Gastroesophageal sphincter (tissue), 4 donors: Measurements from ENCODE around the gene MET. TPM values are rescaled to one million over a fixed set of nuclear protein-coding genes. Genes with fewer than 3 reads are reported as not detected.

Experiments
- ATAC-seq: fragments of 150-250 bp; one replicate; pipeline ENCODE4 v1.9.1; 2016; ENCODE audit warnings: mild to moderate bottlenecking, moderate library complexity
- H3K27ac ChIP-seq, 4 donors: fragments of 200-600 bp; sonication (generic) in 3 of 4; 1 replicate in 3 of 4; 2 replicates in 1 of 4; pipeline ENCODE4 v1.5.1; 2016 to 2019
- H3K27me3 ChIP-seq: fragments of 200-600 bp; sonication (generic); one replicate; pipeline ENCODE4 v1.5.1; 2019
- H3K36me3 ChIP-seq, 2 donors: fragments of 200-600 bp; sonication (generic); one replicate each; pipeline ENCODE4 v1.5.1; 2019; ENCODE audit warnings: control low read depth in 1 of 2
- H3K4me1 ChIP-seq, 3 donors: fragments of 200-600 bp; sonication (generic); 1 replicate in 2 of 3; 2 replicates in 1 of 3; pipeline ENCODE4 v1.5.1; 2016 to 2019; ENCODE audit warnings: control low read depth in 2 of 3
- H3K4me3 ChIP-seq, 2 donors: fragments of 200-600 bp; sonication (generic); one replicate each; pipeline ENCODE4 v1.5.1; 2019; ENCODE audit warnings: mild to moderate bottlenecking in 1 of 2, moderate library complexity in 1 of 2
- H3K9me3 ChIP-seq, 3 donors: fragments of 200-600 bp; sonication (generic); one replicate each; pipeline ENCODE4 v1.5.1; 2017 to 2019; ENCODE audit warnings: control low read depth in 2 of 3
- EP300 ChIP-seq: sonication (generic); formaldehyde crosslinking; IDR thresholded peaks from one replicate; pipeline ENCODE4 v1.6.1; 2017; ENCODE audit warnings: antibody characterized with exemption, mild to moderate bottlenecking
- POLR2A ChIP-seq, 2 donors: fragments of 450-650 bp; IDR thresholded peaks; one replicate each; pipeline ENCODE4 v1.6.1; 2017; ENCODE audit warnings: antibody characterized with exemption in 2 of 2, mild to moderate bottlenecking in 2 of 2, moderate library complexity in 1 of 2
- POLR2AphosphoS5 ChIP-seq: sonication (generic); formaldehyde crosslinking; IDR thresholded peaks from one replicate; pipeline ENCODE4 v1.6.1; 2017; ENCODE audit warnings: antibody characterized with exemption
- WGBS, 2 donors: methylation state at CpG; one replicate each; pipeline ENCODE4 v1.1.5; 2018; ENCODE audit warnings: low coverage in 1 of 2; 5-methylcytosine and 5-hydroxymethylcytosine counted together
- total RNA-seq, 4 donors: library from RNA; depleted of rRNA; stranded (reverse); fragments of >200 nt; gene quantifications; one replicate each; pipeline ENCODE4 v1.1.0, GENCODE V29; 2016
- TF ChIP-seq, protein P1 (sequence below), 4 experiments: fragments of 200-600 bp in 2 of 4; fragments of 450-650 bp in 2 of 4; sonication (generic) in 1 of 4; IDR thresholded peaks; one replicate each; pipeline ENCODE4 v1.5.1; 2017 to 2019; ENCODE audit warnings: antibody characterized with exemption in 4 of 4, mild to moderate bottlenecking in 2 of 4, moderate library complexity in 2 of 4

Gene MET
- total RNA-seq, 4 donors from 2014 or later, result 5.8 to 27.2 (median 21.3) TPM

DNA sequence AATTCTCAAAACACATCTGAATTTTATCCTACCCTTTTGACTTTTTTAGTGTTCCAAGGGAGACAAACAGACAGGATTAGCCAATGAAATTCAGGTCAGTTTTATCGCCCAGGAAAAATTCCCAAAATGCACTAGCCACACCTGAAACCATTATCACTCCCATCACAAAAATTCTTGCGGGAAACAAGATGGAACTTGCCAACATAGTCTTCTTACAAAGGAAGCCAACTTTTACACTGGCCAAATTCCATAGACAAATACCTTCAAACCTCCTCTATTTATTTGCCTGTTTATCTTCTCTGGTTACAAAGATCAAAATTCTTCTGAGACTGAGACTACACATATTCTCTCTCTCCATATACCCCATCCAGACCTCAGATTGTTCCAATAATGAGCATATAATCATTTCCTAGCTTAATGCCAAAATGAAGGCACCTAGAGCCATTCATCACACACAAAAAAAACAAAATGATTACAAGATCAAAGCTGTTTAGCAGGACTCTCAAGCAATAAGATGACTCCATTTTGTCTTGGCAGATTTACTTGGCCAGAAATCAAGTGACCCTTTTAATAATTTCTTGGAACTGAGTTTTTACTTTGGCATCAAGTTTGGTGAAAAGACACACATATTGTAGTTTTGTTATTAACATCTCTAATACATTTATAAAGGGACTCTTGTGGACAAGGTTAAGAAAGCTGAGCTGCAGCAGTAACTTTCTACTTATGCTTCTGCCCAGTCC lies 30.2 kb downstream of the MET start:
- no peak for ATAC-seq
- Histone ChIP-seq H3K36me3 (no peaks in the 10 kb centered on the region), H3K9me3 (no peaks in the 10 kb centered on the region), H3K4me3 (no peak overlapping the region), H3K27me3 (no peaks in the 10 kb centered on the region), H3K4me1 (no peaks in the 10 kb centered on the region), H3K27ac (no peak overlapping the region)
- TF ChIP-seq POLR2A (IDR thresholded peaks at IDR 0.05) (no peak), EP300 (no peak), POLR2AphosphoS5 (no peak)
- TF ChIP-seq, protein P1, sequence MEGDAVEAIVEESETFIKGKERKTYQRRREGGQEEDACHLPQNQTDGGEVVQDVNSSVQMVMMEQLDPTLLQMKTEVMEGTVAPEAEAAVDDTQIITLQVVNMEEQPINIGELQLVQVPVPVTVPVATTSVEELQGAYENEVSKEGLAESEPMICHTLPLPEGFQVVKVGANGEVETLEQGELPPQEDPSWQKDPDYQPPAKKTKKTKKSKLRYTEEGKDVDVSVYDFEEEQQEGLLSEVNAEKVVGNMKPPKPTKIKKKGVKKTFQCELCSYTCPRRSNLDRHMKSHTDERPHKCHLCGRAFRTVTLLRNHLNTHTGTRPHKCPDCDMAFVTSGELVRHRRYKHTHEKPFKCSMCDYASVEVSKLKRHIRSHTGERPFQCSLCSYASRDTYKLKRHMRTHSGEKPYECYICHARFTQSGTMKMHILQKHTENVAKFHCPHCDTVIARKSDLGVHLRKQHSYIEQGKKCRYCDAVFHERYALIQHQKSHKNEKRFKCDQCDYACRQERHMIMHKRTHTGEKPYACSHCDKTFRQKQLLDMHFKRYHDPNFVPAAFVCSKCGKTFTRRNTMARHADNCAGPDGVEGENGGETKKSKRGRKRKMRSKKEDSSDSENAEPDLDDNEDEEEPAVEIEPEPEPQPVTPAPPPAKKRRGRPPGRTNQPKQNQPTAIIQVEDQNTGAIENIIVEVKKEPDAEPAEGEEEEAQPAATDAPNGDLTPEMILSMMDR (IDR thresholded peaks at IDR 0.05), result no peak
- WGBS, 2 donors, result 75 to 87% methylated on average over 2 of the region's 2 CpGs

DNA sequence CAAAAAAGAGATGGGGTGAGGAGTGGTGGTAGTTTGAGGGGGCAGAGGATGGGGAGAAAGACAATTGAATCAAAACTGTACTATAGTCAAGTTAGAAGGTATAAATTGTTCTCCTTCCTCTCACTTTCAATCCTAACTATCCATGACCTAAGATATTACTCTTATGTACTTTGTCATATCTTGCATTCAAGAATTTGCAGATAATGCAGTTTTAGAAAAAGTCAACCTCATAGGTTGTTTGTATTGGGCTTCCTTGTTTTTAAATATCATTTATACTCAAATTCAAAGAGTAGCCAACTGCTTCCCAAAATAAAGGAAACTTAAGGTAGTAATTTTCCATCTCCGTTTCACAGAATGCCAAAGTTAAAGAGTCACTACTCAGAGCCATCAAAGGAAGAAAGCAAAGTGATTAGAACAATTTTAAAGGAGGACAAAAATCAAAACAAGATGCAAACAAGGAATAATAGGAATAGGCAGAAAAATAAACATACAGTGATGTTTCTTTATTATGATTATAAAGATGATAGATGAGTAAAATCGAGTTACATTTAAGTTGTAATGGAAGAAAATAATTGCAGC lies 32.7 kb downstream of the MET start:
- H3K9me3 ChIP-seq, result no peaks in the 10 kb centered on the region
- no peak for ATAC-seq
- no peaks in the 10 kb centered on the region for H3K36me3 ChIP-seq
- no peaks in the 10 kb centered on the region for H3K4me1 ChIP-seq
- 59 to 75% methylated on average over 2 of the region's 2 CpGs for WGBS, 2 donors
- no peak overlapping the region for H3K27ac ChIP-seq
- TF ChIP-seq EP300 (no peak), POLR2AphosphoS5 (no peak), POLR2A (IDR thresholded peaks at IDR 0.05) (no peak)
- TF ChIP-seq, protein P1 (IDR thresholded peaks at IDR 0.05), result no peak
- H3K27me3 ChIP-seq, result no peaks in the 10 kb centered on the region
- no peak overlapping the region for H3K4me3 ChIP-seq

DNA sequence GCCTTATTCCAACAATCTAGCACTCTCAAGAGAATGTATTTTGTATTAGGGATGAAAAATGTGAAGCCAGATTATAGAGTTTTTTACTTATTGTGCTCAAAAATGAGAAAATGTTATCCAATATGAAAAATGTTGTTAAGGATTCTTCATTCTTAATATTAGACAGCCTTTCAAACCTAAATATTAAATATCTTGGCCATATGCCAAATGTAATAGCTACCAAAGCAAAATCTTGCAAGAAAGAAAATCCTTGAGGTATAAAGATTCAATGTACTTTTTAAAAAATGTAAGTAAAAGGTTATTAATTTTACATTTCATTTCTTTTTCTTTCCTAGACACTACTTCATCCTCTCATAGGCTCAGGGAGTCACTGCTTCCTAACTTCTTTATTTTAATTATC lies 33.4 kb downstream of the MET start:
- TF ChIP-seq POLR2A (IDR thresholded peaks at IDR 0.05) (no peak), POLR2AphosphoS5 (no peak), EP300 (no peak)
- TF ChIP-seq, protein P1 (IDR thresholded peaks at IDR 0.05), result no peak
- H3K4me1 ChIP-seq, result no peaks in the 10 kb centered on the region
- H3K27ac ChIP-seq, result no peak overlapping the region
- H3K27me3 ChIP-seq, result no peaks in the 10 kb centered on the region
- no peaks in the 10 kb centered on the region for H3K9me3 ChIP-seq
- ATAC-seq, result no peak
- no peak overlapping the region for H3K4me3 ChIP-seq
- no peaks in the 10 kb centered on the region for H3K36me3 ChIP-seq

DNA sequence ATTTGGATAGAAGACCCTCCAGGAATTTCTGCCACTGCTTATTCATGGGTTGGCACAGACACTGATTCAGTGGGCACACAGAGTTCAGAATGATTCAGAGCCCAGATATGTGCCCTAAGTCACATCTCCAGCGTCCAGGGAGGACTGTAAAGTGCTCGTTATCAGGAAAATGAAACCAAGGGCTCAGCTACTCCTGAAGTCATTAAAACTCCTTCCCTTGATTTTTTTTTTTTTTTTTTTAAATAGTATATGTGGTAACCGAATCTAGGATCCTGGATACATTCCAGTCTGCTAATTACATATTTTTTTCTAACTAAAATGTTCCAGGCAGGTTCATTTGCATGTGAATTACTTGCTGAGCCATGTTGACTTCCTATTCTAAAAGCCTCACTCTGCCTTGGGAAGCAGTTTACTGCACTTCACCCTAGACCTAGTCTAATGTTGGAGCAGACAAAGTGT lies 34.7 kb downstream of the MET start:
- WGBS, 2 donors, result 45 to 50% methylated on average over 3 of the region's 3 CpGs
- H3K9me3 ChIP-seq, result no peaks in the 10 kb centered on the region
- H3K36me3 ChIP-seq, result no peaks in the 10 kb centered on the region
- H3K4me1 ChIP-seq, result no peaks in the 10 kb centered on the region
- TF ChIP-seq POLR2A (IDR thresholded peaks at IDR 0.05), result no peak
- TF ChIP-seq, protein P1 (IDR thresholded peaks at IDR 0.05), result no peak
- peak; percentile 20 for TF ChIP-seq POLR2AphosphoS5
- H3K27me3 ChIP-seq, result no peaks in the 10 kb centered on the region
- ATAC-seq, result no peak
- no peak overlapping the region for H3K4me3 ChIP-seq
- no peak overlapping the region for H3K27ac ChIP-seq

DNA sequence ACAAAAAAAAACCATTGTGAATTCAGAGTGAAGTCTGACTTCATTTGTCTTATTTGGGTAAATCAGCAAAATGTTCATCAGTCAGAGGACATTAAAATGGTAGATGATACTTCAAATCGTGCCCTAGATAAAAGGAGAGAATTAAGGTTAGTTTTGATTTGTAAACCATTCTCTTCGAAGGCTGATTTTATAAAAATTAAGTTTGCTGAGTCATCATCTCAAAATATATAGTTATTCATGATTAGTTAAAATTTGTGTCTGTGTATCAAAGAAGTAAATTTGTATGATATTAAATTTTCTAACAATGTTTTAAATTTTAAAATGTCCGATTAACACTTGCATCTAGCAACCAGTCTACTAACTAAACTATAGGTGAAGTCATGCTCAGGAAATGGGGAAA lies 35.3 kb downstream of the MET start:
- Histone ChIP-seq H3K27ac (no peak overlapping the region), H3K9me3 (no peaks in the 10 kb centered on the region), H3K4me3 (no peak overlapping the region), H3K4me1 (no peaks in the 10 kb centered on the region), H3K27me3 (no peaks in the 10 kb centered on the region), H3K36me3 (no peaks in the 10 kb centered on the region)
- no peak for TF ChIP-seq EP300
- TF ChIP-seq POLR2AphosphoS5, result no peak
- TF ChIP-seq POLR2A (IDR thresholded peaks at IDR 0.05), result no peak
- TF ChIP-seq, protein P1 (IDR thresholded peaks at IDR 0.05), result no peak
- no peak for ATAC-seq
- WGBS, 2 donors, result 74 to 83% methylated on average over 3 of the region's 3 CpGs
